Measurements from ENCODE around the gene TMEM106B.

Gene TMEM106B

GRCh38 chr7:12226756-12227155 lies 15.7 kb downstream of the TMEM106B start:
- no peak for DNase-seq (ENCODE audit: extremely low read depth in 1 of 2, low read depth in 1 of 2)

- DNase-seq (ENCODE audit: extremely low read depth in 1 of 2, low read depth in 1 of 2): no peak
Measured at GRCh38 chr7:12228024-12228423, 16.9 kb downstream of the TMEM106B start.

DNA sequence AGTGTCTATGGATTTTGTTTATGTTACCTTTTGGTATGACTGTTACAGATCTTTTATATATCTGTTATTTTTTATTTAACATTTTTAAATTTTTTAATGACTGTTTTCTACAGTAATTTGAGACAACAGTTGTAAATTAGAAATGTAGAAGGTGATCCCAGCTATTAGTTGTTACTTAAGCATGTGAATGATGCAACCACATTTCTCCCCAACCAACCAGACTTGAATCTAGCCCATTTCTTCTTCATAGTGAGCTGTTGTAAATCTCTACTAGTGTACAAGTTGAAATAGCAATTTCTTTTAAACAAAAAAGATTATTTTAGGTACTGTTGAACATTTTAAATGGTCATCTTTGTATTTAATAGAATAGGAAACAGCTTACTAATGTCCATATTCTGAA lies 18.0 kb downstream of the TMEM106B start:
- DNase-seq (ENCODE audit: extremely low read depth in 1 of 2, low read depth in 1 of 2): no peak

- no peak for DNase-seq (ENCODE audit: extremely low read depth in 1 of 2, low read depth in 1 of 2)
Measured at GRCh38 chr7:12231097-12231496, 20.0 kb downstream of the TMEM106B start.

GRCh38 chr7:12233175-12233574 lies 22.1 kb downstream of the TMEM106B start:
- no peak for DNase-seq (ENCODE audit: extremely low read depth in 1 of 2, low read depth in 1 of 2)

- no peak for DNase-seq (ENCODE audit: extremely low read depth in 1 of 2, low read depth in 1 of 2)
Measured at GRCh38 chr7:12234334-12234865, 23.3 kb downstream of the TMEM106B start.

DNA sequence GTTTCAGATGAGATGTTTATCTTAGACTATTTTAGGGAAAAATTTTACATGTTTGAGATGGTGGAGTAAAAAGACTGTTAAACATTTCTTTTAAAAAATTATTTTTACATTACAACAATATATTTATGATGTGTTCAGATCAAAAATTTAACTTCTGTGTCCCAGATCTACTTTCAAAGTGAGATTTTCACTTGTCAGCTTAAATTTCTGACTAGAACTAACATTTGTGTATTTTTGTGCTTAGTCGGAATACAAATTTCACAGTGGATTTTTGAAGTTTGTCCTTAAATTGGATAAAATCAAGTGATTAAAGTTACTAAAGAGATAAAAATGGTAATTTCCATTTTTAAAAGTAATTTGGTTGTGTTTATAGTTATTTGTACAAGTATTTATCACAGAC lies 24.9 kb downstream of the TMEM106B start:
- no peak for DNase-seq (ENCODE audit: extremely low read depth in 1 of 2, low read depth in 1 of 2)

DNA sequence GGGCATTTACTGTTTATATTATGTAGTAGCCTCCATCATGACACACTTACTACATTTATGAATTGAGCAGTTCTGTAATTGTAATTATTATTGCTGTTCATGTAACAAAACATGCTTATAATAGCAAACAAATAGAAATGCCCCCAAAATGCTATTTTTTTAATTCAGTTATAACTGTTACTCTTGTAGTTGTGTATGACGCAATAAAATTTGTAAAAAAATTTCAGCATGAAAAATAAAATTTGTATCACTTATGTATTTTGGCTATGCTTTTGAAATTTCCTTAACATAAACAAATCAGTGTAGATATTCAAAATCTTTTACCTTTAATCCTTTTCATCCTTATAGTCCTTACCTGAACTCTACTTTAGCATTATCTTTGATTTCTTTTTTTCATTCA lies 25.9 kb downstream of the TMEM106B start:
- DNase-seq (ENCODE audit: extremely low read depth in 1 of 2, low read depth in 1 of 2): no peak

DNA sequence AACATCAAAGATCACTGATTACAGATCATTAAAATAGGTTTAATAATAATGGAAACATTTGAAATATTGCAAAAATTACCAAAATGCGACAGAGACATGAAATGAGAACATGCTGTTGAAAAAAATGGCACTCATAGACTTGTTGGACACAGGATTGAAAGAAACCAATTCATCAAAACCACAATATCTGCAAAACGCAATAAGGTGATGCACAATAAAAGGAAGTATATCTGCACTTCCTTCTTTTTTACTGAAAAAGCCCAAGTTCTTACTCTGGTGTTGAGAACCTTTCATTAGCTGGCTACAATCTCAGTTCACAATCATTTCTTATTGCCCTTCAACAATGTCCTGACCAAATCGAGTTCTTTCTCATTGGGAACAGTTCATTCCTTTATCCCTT lies 28.7 kb downstream of the TMEM106B start:
- DNase-seq (ENCODE audit: extremely low read depth in 1 of 2, low read depth in 1 of 2): no peak

DNA sequence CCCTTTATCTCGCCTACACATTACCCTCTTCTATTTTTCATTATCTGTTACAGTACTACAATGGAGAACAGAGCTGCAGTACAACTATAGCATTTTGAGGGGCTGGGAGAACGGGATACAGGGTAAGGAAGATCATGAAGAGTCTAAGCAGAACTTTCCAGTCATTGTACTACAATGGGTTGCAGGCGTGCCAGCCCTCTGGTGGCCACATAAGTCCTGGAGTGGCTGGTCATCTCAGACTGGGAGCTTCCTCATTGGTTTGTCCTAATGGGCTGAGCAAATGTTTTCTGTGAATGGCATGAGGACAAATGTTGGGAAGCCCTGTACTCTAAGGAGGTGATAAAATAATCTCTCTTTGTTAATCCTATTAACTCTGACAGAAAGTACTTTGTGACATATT lies 33.0 kb downstream of the TMEM106B start:
- no peak for DNase-seq (ENCODE audit: extremely low read depth in 1 of 2, low read depth in 1 of 2)

GRCh38 chr7:12244694-12245093 lies 33.6 kb downstream of the TMEM106B start:
- no peak for DNase-seq (ENCODE audit: extremely low read depth in 1 of 2, low read depth in 1 of 2)

GRCh38 chr7:12249706-12250105 lies 38.6 kb downstream of the TMEM106B start:
- no peak for DNase-seq (ENCODE audit: extremely low read depth in 1 of 2, low read depth in 1 of 2)

DNA sequence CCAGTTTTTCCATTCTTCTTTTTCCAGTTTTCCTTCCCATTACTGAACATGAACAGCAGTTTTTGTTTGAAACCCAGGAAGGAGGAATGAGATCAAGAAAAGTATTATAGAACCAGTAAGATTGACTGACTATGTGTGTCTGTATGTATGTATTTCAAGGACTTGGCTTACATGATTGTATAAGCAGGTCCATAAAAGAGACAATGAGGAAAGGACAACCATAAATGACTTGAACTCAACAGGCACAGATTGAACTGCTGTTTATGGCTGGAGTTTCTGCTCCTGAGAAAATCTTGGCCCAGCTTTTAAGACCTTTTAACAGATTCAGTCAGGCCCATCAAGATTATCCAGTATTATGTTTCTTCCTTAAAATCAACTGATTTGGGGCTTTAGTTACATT lies 39.1 kb downstream of the TMEM106B start:
- no peak for DNase-seq (ENCODE audit: extremely low read depth in 1 of 2, low read depth in 1 of 2)

- DNase-seq (ENCODE audit: extremely low read depth in 1 of 2, low read depth in 1 of 2): no peak
Measured at GRCh38 chr7:12256090-12256489, 45.0 kb downstream of the TMEM106B start.

DNA sequence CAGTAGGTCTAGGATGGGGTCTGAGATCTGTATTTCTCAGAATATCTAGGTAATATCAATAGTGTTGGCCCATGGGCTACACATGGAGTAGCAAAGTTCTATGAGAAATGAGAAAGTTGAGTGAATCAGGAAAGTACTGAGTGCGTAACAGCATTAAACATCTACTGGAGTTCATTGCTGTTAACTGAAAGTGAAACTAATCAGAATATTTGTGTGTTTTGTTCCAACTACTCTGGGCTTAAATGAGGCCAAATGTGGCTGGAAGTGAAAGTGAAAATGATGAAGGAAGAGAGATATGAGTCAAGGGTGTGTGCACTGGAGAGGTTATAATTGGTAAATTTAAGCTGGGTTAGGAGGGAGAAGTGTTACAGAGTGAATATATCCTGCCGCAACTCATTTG lies 46.5 kb downstream of the TMEM106B start:
- DNase-seq (ENCODE audit: extremely low read depth in 1 of 2, low read depth in 1 of 2): no peak

GRCh38 chr7:12258074-12258473 lies 47.0 kb downstream of the TMEM106B start:
- DNase-seq (ENCODE audit: extremely low read depth in 1 of 2, low read depth in 1 of 2): no peak

DNA sequence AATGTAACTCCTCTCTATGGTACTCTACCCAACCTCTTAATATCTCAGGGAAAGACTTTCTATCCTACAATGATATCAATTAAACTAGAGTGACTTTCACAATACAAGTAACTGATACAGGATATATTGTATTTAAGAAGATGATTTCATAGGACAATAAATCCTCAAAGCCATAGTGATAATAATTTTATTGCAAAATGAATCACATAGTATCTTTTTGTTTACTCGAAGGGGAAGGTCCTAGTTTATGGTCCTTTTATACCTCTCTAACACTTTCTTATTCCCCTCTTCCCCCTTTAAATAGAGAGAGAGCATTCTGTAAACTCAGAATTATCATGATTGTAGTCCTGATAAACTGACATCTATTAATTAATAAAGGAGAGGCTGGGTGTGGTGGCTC lies 56.4 kb downstream of the TMEM106B start:
- no peak for DNase-seq (ENCODE audit: extremely low read depth in 1 of 2, low read depth in 1 of 2)

DNA sequence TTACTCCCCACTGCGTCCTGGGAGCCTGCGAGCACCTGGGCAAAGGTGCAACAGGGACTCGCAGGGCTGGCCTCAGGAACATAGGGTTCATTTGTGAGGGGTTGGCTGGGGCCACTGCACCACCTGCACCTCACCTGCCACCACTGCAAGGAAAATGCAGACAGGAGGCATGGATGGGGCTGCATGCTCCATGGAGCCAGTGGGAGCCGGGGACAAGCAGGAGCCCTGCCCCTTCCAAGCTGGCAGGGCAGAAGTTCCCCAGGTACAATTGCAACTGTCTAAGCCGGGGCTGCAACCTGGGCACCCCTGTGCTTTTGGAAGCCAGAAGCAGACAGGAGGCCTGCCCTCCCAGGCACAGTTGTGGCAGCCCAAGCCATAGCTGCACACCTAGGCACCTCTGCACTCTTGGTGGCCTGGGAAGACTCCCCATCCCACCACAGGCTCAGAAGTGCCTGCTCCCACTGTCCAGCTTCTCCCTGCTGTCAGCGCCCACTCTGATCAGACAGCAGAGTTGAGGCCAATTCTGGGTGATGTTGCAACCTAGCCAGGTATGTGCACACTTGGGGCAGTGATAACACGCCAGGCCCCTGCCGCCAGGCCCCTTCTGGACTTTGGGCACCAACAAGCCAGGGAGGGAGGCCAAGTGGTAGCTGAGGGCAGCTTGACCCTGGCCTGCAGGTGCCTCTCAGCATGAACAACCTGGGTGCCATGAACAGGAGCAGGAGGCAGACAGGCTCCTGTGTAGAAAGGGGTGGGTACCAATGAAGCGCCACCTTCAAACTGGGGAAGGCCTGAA lies 58.2 kb downstream of the TMEM106B start:
- no peak for DNase-seq (ENCODE audit: extremely low read depth in 1 of 2, low read depth in 1 of 2)

GRCh38 chr7:12281038-12281437 lies 69.9 kb downstream of the TMEM106B start:
- no peak for DNase-seq (ENCODE audit: extremely low read depth in 1 of 2, low read depth in 1 of 2)

DNA sequence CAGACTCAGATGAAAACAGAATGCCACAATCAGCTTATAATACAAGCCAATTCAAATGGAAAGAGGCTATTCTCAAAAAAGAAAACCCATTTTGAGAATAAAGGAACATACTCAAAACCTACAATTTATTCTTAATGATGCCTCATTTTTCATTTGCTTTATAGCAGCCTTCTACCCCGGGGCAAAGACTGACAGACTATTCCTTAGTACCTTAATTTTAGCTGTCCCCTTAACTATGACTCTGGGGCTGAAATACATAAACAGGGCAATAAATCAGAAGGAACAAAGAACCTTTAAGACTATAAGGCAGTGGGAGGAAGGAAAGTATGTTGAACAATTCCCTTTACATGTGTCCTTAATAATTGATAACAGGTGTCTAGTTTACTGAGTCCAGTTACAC lies 76.8 kb downstream of the TMEM106B start:
- no peak for DNase-seq (ENCODE audit: extremely low read depth in 1 of 2, low read depth in 1 of 2)

- DNase-seq (ENCODE audit: extremely low read depth in 1 of 2, low read depth in 1 of 2): no peak
Measured at GRCh38 chr7:12289996-12290395, 78.9 kb downstream of the TMEM106B start.

DNA sequence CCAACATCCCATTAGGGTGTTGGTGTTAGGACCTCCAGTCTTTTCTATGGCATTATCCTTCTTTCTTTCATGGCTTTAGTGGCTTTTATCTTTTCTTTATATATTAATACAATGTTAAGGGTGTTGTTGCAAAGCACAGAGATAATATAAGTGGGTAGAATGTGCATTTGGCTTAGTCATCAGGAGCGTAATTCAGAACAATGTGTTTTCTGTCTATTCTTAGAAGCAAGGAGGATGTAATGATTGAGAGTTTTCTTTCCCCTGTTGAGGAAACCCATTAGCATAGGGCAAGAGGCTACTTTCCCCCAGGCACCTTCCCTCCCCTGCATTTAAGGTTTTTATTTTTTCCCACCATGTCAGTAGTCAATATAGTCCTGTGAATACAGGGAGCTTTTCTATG lies 79.7 kb downstream of the TMEM106B start:
- no peak for DNase-seq (ENCODE audit: extremely low read depth in 1 of 2, low read depth in 1 of 2)

DNA sequence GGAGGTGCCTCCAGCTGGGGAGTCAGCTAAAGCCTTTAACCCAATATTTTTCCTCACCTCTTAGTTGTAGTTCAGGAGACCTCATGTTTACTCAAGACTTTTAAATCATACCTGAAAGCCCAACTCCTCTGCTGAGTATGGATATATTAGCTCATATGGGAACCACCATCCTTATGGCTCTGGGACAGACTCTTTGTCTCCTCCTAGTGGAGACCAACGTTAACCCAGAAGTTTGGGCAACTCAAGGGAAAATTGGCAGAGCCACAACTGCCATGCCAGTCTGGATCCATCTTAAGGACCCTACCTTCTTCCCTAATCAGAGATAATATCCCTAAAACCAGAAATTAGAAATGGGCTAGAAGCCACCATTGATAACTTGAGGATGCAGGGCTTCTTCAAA lies 80.8 kb downstream of the TMEM106B start:
- DNase-seq (ENCODE audit: extremely low read depth in 1 of 2, low read depth in 1 of 2): no peak

All from activated CD8-positive, alpha-beta memory T cell treated with anti-CD3 and anti-CD28 coated beads for 1 hour (primary cell).